Epithelial cell of proximal tubule (primary cell): ENCODE data around the gene POLQ. TPM values are rescaled to one million over a fixed set of nuclear protein-coding genes. Genes with fewer than 3 reads are reported as not detected.

Source experiments
- DNase-seq: peaks from one replicate; pipeline ENCODE4 v3.0.0-alpha.2; 2011; ENCODE audit warnings: low read depth
- H3K4me3 ChIP-seq: 2 replicates; pipeline ENCODE4 v1.5.1; 2011; ENCODE audit warnings: low read depth, mild to moderate bottlenecking, low read length
- total RNA-seq: library from RNA; depleted of rRNA; stranded (reverse); fragments of >200 nt; gene quantifications from 2 replicates; pipeline ENCODE4 v1.2.3, GENCODE V29; 2015
- TF ChIP-seq, protein P1 (sequence below): conservative IDR thresholded peaks from 2 replicates; pipeline ENCODE4 v1.5.1; 2012; ENCODE audit warnings: low read depth, mild to moderate bottlenecking, low read length

The POLQ gene
- total RNA-seq, 1 donor from 2014 or later, result 9.2 TPM

DNA sequence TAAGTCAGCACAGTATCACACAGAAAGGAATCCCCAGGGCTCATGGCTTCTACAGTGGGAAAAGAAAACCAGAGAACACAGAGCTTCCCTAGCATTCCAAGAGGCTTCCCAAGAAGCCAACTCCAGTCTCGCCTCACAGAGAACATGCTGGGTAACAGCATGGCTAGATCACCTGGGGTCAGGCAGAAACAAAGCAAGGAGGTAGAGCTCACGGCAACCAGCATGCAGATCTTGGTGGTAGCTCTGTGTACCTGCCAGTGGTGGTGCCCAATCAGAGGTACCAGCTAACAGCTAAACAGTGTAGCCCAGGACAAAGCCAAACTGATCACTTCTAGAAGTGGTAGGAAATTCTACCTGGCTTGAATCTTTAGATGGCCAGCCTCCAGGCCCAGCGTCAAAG is 31.3 kb downstream of the POLQ start:
- no peak overlapping the region for H3K4me3 ChIP-seq
- no peak for DNase-seq
- TF ChIP-seq, protein P1, sequence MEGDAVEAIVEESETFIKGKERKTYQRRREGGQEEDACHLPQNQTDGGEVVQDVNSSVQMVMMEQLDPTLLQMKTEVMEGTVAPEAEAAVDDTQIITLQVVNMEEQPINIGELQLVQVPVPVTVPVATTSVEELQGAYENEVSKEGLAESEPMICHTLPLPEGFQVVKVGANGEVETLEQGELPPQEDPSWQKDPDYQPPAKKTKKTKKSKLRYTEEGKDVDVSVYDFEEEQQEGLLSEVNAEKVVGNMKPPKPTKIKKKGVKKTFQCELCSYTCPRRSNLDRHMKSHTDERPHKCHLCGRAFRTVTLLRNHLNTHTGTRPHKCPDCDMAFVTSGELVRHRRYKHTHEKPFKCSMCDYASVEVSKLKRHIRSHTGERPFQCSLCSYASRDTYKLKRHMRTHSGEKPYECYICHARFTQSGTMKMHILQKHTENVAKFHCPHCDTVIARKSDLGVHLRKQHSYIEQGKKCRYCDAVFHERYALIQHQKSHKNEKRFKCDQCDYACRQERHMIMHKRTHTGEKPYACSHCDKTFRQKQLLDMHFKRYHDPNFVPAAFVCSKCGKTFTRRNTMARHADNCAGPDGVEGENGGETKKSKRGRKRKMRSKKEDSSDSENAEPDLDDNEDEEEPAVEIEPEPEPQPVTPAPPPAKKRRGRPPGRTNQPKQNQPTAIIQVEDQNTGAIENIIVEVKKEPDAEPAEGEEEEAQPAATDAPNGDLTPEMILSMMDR, result no peak

- TF ChIP-seq, protein P1, result no peak
- no peak for DNase-seq
- no peak overlapping the region for H3K4me3 ChIP-seq
These were observed 37.4 kb downstream of the POLQ start for GRCh38 chr3:121508389-121508788.

- DNase-seq, result no peak
- H3K4me3 ChIP-seq, result no peak overlapping the region
- TF ChIP-seq, protein P1, result no peak
These were observed 40.5 kb downstream of the POLQ start for GRCh38 chr3:121505256-121505655.

GRCh38 chr3:121504618-121505017 is 41.2 kb downstream of the POLQ start:
- H3K4me3 ChIP-seq, result no peak overlapping the region
- no peak for DNase-seq
- TF ChIP-seq, protein P1, result no peak

DNA sequence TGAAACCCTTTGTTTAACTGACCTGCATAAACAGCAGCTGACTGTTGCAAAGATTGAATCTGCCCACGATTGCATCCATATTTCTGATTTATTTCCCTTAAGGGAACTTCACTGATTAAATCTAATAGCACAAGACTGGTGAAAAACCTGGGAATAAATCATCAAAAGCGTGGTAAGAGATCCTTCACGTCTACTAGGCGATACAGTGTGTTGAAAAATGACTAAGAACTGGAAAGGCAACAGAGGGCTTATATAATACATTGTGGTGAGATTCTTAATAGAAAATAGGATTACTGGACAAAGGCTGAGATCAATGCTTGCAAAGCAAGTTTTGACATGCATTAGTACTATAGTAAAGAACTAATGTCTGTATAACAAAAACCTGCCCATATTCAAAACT is 49.0 kb downstream of the POLQ start:
- DNase-seq, result no peak
- TF ChIP-seq, protein P1, result no peak

DNA sequence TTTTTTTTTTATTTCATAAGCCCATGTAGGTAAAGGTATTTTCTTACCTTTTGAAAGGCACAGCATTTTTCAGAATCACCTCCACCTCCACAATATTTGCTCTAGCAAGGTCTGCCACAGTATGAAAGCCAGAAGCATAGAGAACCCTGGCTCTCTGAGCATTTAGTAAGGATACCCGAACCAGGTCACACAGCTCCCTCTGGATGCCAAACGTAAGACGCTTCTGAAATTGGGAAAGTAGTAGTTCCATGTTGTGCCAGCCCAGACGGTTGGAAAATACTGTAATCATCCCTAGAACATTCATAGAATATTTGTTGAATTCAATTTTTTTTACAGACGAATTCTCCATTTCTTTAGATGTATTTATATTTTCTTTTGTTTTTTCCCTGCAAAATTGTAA is 52.4 kb downstream of the POLQ start:
- TF ChIP-seq, protein P1, result no peak
- no peak overlapping the region for H3K4me3 ChIP-seq
- no peak for DNase-seq

More for the DNA sequence above, 49.0 kb downstream of the POLQ start:
- H3K4me3 ChIP-seq, result no peak overlapping the region

GRCh38 chr3:121491683-121492320 is 54.0 kb downstream of the POLQ start:
- TF ChIP-seq, protein P1, result no peak
- DNase-seq, result no peak
- no peak overlapping the region for H3K4me3 ChIP-seq
